ENCODE results near the gene R3HDML.
A peak's percentile ranks its signal among the peaks of the same experiment; 100 is the strongest.

The R3HDML gene

GRCh38 chr20:44364068-44364467 lies 27.2 kb downstream of the R3HDML start:
- DNase-seq (ENCODE audit: low read depth), result no peak

DNA sequence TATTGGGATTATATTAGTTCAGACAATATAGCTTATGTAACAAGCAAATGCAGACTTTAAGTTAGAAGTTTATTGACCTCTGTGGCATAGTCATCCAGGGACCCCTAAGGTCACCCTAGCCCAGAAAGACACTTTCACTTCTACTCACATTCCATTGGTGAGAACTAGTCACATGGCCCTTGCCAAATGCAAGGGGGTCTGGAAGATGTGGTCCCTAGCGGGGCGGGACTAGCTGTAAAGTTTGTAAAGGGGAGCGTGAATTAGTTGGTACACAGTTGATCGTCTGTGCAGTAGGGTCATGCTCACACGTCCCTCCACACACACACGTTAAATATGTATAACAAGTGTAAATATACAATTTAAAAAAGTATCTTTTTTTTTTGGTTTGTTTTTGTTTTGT lies 27.9 kb downstream of the R3HDML start:
- no peak for DNase-seq (ENCODE audit: low read depth)

GRCh38 chr20:44367746-44368145 lies 30.9 kb downstream of the R3HDML start:
- DNase-seq (ENCODE audit: low read depth), result no peak

GRCh38 chr20:44370639-44371218 lies 33.9 kb downstream of the R3HDML start:
- no peak for DNase-seq (ENCODE audit: low read depth)

DNA sequence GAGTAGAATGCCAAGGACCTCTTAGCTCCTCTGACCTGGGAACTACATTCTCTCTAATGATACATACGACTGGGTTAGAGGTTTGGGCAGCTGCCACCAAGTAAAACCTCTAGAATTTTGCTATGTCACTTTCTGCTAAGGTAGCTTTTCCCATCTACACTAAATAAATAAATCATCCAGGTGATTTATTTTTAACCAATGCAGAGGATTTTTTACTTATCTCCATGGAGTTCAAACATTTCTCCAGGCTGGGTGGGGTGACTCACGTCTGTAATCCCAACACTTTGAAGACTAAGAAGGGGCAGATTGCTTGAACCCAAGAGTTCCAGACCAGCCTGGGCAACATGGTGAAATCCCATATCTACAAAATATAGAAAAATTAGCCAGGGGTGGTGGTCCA lies 45.8 kb downstream of the R3HDML start:
- no peak for DNase-seq (ENCODE audit: low read depth)

GRCh38 chr20:44384423-44385027 lies 47.7 kb downstream of the R3HDML start:
- DNase-seq (ENCODE audit: low read depth), result peak; percentile 61

DNA sequence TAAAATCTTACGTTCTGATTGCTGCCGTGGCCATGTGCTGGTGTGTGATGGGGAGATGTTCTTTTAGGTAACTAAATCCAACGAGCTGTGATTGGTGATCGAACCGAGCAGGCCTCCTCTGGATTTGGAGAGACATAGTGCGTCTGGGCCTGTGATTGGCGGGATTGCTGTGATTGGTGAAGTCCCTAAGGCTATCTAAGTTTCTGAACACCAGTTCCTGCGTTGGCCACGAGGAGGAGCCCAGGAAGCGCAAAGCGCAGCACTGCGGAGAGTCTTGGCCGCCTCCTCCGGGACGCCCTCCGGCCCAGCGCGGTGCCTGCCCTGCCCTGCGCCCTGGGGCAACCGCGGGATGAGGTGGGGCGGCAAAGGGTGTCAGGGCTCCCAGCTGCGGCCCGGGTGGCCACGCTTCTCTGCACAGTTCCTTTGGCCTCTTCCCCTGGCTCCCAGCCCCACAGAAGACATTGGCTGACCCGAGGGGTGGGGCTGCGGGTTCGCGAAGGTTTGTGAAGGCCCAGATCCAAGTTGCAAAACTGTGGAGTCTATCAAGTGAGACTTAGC lies 51.7 kb downstream of the R3HDML start:
- DNase-seq (ENCODE audit: low read depth), result peak; percentile 79

- no peak for DNase-seq (ENCODE audit: low read depth)
Observed at GRCh38 chr20:44389871-44390270, 53.0 kb downstream of the R3HDML start.

DNA sequence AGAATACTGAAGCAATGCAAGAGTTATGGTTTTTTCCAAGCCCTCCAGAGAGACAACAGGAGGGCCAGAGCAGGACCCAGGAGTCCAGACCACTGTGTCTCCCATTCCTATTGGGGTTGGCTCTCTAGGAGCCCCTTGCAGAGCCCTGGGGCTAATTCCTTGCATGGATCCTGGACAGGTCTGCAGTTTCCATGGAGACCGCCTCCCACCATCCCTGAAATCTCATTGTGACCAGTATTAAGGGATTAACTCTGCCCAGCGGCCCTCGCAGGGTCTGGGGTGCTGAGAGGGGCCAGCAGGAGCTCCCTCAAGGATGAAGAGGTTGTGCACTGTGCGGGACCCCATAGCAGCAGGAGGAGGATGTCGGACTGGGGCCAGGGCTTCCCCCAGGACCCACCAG lies 53.4 kb downstream of the R3HDML start:
- no peak for DNase-seq (ENCODE audit: low read depth)

DNA sequence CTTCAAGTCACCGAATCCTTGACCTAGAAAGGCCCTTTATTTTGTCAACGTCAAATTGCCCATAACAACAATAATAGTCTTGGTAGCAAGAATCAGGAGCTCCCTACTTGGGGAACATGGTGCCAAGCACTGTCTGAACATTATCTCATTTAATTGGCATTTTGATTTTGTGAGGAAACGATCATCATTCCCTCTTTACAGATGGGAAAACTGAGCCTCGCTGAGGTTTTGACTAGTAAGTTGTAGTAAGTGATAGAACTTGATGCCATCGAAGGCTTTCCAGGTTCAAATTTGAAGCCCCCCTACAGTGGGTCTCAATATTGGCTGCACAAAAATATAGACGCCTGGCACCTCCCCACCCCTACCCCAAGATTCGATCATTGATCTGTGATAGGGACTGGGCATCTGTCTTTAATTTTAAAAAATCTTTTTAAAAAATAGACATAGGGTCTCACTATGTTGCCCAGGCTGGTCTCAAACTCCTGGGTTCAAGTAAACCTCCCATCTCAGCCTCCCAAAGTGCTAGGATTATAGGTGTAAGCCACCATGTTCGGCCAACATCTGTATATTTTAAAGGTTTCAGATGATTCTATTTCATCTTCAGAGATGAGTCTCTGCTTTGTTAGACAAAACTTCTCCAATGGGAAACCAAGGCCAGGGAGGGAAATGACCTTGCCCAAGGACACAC lies 55.4 kb downstream of the R3HDML start:
- no peak for DNase-seq (ENCODE audit: low read depth)

DNA sequence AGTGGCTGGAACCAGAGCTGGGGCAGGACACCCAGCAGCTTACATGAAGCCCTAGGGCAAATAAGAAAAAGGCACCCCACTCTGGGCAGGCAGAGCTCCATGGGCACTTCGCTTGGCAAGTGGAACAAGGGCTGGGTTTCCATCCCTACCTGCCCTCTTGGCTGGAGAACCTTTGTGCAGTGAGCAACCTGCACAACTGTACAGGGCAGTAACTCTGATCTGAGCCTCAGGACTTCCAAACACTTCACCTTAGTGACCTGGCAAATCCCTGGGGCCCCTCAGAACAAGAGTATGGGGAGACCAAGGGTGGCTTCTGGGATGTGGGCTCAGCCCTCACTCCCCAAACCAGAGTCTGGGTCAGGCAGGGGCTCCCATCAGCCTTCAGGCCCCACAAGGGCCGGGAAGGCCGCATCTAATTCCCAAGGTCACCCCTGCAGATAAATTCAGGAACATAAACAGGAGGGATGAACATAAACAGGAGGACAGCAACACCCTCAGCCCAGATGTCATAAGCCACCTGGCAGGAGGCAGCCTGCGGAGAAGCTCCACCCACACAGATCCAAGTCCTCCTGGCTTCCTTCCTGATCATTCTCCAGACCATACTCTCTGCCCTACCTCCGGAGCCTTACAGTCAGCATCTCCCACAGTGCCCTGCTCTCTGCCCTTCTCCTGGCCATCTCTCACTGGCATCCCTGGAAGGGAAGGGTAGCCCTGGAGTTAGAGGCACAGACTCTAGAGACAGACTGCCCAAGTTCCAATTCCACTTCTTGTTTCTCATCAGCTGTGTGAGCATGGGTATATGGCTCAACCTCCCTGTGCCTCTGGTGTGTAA lies 56.1 kb downstream of the R3HDML start:
- DNase-seq (ENCODE audit: low read depth), result no peak

DNA sequence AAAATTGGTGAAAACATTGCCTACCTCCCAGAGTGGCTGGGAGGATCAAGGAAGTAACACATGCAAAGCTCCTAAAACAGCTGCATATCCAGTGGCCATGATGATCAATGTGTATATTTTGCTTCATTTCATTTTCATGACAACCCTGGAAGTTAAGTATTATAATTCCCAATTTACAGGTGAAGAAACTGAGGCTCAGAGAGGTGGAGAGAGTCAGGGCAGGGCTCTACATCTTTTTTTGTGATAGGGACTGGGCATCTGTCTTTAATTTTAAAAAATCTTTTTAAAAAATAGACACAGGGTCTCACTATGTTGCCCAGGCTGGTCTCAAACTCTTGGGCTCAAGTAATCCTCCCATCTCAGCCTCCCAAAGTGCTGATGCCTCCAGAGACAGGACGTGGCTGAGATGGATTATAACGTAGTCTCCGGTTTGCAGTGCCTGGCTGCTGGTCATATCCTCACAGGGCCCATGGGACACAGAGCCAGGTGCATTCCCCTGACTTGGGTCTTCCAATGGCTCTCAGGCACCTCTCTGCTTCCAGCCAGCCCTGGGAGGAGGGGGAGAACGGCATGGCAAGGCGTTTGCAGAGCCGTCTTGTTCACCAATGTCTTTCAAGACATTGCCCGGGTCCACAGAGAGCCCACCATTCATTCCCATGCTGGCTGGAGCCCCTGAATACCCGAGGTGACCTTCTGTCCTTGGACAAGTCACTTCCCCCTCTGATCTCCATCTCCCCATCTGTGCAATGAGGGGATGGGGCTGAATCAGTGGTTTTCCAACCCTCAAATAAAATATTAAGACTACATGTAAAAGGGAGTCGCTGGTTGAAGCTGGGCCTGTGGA lies 57.0 kb downstream of the R3HDML start:
- DNase-seq (ENCODE audit: low read depth), result no peak

DNA sequence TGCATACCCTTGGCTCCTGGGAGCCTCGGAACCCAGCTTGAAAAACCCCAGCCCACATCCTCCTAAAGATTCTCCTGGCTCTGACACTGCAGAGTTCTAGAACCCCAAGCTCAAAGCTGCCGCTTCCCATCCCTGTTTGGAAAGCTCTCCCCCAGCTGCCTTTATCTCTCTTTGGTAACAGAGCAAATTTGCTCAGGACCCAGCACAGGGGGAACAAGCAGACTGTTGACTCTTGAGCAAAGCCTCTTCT lies 57.5 kb downstream of the R3HDML start:
- no peak for DNase-seq (ENCODE audit: low read depth)

DNA sequence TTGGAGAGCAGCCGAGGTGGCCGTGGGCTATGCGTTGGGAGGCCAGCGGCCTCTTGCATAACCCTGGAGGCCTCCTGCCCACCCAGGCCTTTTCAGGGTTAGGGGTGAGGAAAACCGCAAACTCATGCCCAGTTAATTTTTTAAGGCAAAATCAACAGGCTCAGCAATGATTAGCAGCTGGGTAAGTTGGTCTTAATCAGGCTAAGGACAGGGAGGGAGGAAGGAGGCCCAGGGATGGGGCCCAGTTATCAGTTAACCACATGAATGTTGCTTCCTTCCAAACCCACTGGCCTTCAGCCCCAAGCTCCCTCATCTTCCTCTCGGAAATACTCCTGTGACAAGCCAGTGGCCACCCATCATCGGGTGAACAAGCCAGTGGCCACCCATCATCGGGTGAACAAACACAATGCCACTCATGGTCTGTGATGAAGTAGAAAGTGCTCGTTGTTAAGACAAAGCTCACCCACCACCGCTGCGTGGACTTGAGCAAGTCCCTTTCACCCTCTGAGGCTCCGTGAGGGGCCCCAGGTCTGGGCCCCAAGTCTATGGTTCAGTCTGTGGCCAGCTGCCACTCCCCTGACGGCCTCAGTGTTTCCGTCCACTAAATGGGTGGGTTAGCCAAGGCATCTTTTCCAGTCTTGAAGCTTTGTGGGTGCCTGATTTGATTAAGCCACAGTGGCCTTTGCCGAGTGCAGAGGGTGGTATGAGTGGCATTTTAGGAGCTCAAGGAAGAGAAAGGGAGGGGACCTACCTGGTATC lies 58.0 kb downstream of the R3HDML start:
- DNase-seq (ENCODE audit: low read depth), result no peak

- DNase-seq (ENCODE audit: low read depth), result no peak
Observed at GRCh38 chr20:44395461-44396340, 58.9 kb downstream of the R3HDML start.

DNA sequence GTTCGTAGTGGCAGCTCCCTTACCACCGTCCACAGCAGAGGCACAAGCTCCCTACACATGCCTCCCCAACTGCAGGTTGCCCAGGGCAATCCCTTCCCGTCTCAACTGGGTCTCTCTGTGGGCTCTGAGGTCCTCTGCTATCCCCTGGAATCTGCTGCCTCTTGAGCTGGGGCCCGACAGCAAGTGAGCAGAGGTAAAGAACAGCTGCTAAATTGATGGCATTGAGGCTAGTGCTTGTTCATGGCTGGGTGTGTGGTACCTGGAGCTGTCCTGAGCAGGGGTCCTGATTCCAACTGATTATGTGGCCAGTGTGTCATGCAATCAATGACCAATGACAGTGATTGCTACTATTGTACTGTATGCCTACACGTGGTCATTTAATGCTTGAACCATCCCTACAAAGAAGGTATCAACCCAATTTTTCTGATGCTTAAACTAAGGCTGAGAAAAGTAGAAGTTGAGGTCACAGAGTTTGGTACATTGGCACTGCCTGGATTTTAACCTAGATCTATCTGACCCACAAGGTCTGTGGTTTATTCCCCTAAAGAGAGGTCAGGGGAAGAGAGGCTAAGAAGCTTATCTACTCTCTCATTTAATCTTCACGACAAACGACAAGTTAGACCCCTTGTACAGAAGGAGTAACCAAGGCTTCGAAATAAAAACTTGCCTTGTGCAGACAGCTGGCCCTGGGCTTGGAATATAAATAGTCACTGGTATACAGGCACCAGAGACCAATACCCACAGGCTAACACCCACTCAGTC lies 59.7 kb downstream of the R3HDML start:
- no peak for DNase-seq (ENCODE audit: low read depth)

DNA sequence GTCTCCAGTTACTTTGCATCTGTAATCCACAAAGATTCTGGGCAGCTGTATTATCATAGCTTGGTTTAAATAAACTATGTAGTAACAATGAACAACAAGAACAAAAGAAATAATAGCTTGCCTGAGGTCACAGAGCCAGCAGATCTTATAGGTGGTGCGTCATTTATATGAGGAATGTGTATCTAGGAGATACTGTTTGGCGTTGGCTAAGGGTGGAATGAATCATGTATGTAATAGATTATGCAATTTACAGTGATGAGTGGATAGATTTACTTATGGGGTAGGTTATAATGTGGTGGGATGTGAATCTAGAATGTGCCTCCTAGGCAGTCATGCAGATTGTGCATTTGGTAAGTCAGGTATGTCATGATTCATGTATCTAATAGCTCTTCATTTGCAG lies 61.5 kb downstream of the R3HDML start:
- peak; percentile 53 for DNase-seq (ENCODE audit: low read depth)

DNA sequence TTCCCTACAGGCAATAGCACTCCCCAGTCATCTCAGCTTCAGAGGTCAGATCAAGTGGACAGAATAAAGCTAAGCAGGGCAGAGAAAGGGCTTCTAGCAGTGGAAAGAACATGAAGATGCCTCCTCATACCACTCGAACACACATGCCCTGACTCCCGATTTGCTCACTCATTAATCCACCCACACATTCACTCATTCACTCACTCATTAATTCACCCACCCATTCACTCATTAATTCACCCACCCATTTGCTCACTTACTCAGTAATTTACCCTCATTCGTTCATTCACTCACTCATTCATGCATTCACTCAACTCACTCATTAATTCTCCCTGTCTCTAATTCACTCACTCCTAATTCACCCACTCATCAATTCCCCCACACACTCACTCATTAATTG lies 62.6 kb downstream of the R3HDML start:
- no peak for DNase-seq (ENCODE audit: low read depth)

DNA sequence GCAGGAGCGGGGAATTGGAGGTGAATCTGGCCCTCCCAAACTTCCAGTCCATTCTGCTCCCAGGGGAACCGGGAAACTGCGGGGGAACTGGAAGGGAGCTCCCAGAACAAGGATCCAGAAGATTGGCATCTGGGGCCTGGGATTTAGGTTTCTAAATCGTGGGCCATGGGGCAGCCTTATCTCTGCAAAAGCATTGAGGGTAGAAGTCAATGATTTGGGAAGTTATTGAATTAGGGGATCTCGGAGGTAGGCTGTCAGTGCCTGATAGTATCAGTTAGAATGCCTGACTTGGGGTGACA lies 63.8 kb downstream of the R3HDML start:
- no peak for DNase-seq (ENCODE audit: low read depth)
